Fibroblast of pulmonary artery (primary cell): ENCODE data around the gene FXN.
A peak's percentile ranks its signal among the peaks of the same experiment; 100 is the strongest.

ENCODE experiments used
- DNase-seq: peaks from one replicate; pipeline ENCODE4 v3.0.0-alpha.2; 2010; ENCODE audit warnings: low read depth
- H3K4me3 ChIP-seq: replicated peaks from 2 replicates; pipeline ENCODE4 v1.5.1; 2011; ENCODE audit warnings: low read depth, mild to moderate bottlenecking, control low read depth, low read length, moderate library complexity
- TF ChIP-seq, protein P1 (sequence below): IDR thresholded peaks from 2 replicates; pipeline ENCODE4 v1.5.1; 2011; ENCODE audit warnings: mild to moderate bottlenecking, control low read depth, low read length, inconsistent platforms; ENCODE audit errors: missing control alignments

Gene FXN

DNA sequence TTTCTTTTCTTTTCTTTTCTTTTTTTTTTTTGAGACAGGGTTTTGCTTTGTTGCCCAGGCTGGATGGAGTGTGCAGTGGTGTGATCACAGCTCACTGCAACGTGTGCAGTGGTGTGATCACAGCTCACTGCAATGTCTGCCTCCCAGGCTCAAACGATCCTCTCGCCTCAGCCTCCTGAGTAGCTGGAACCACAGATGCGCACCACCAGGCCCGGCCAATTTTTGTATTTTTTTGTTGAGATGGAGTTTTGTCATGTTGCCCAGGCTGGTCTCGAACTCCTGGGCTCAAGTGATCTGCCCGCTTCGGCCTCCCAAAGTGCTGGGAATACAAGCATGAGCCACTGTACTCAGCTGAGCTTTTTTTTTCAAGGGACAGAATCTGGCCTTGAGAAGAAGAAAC is 101.8 kb downstream of the FXN start:
- H3K4me3 ChIP-seq: no peak overlapping the region
- TF ChIP-seq, protein P1, sequence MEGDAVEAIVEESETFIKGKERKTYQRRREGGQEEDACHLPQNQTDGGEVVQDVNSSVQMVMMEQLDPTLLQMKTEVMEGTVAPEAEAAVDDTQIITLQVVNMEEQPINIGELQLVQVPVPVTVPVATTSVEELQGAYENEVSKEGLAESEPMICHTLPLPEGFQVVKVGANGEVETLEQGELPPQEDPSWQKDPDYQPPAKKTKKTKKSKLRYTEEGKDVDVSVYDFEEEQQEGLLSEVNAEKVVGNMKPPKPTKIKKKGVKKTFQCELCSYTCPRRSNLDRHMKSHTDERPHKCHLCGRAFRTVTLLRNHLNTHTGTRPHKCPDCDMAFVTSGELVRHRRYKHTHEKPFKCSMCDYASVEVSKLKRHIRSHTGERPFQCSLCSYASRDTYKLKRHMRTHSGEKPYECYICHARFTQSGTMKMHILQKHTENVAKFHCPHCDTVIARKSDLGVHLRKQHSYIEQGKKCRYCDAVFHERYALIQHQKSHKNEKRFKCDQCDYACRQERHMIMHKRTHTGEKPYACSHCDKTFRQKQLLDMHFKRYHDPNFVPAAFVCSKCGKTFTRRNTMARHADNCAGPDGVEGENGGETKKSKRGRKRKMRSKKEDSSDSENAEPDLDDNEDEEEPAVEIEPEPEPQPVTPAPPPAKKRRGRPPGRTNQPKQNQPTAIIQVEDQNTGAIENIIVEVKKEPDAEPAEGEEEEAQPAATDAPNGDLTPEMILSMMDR: no peak
- DNase-seq: no peak

DNA sequence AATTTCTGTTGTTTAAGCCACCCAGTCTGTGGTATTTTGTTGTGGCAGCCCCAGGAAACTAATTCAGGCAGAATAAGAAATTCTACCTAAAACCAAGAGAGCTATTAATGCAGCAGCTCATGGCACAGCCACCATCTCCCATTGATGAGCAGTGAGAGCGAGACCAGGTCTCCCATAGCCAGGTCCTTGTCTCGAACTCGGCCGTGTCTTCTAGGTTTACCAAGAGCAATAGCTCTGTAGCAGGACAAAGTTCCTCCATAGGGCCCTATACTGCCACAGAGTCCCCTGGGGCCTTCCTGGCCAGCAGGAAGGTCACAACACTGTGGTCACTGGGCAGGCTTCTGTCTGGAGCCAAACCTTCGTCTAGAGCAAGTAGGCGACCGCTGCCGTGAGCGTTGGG is 104.0 kb downstream of the FXN start:
- DNase-seq: no peak
- TF ChIP-seq, protein P1: no peak
- H3K4me3 ChIP-seq: no peak overlapping the region

DNA sequence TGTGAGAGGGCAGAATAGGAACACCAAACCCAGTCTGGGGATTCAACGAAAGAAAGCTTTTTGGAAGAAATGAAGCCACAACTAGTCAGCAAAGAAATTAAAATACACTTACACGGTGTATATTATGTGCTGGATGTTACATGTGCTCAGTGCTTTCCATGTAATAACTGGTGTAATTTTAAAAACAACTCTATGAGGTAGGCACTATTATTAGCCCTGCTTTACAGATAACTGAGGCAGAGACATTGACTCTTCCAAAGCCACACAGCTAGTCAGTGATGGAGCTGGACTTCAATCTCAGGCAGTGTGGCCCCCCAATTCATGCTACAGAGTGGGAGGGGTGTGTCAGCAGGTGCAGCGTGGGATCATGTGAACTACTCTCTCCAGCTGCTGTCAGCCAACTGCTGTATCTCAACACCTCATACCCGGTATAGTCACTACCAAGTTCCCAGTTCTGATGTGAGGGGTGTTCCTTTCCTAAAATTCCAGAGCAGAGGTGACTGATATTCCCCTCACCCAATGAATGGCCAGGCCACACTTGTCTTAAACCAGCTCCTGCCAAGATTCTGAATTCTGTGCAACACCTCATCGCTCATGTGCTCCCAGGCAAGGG is 104.7 kb downstream of the FXN start:
- H3K4me3 ChIP-seq: no peak overlapping the region
- TF ChIP-seq, protein P1: no peak
- DNase-seq: no peak

DNA sequence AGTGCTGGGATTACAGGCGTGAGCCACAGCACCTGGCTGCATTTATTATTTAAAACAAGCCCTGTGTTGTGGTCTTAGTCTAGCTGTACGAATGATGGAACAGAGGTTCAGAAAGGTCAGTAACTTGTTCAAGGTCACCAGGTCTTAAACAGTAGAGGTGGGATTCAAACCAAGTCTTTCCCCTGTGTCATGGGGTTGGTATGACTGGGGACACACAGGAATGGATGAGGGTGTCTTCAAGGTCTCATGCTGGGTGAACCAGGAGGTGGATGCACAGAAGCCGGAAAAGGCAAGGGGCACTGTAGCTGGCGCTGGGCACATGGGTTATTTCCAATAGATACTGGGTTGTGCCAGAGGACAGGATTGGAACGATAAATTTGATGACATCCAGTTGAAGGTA is 106.3 kb downstream of the FXN start:
- no peak overlapping the region for H3K4me3 ChIP-seq
- no peak for DNase-seq
- TF ChIP-seq, protein P1: no peak

DNA sequence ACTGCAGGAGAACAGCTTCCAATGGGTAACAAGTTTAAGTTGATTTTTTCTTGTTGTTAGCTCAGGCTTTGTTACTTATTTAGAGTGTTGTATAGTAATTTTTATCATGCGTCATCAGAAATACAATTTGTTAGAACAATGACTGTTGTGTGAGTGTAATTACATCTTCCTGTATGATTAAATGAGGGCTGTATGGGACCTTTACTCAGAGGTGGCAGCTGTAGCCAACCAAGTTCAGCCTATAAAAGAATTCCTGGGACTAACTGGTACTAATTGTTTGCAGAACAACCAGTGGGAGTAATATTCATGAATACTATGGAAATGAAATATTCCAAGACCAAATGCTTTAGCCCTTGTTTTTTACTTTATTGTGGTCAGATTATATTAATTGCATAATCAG is 107.7 kb downstream of the FXN start:
- TF ChIP-seq, protein P1: no peak
- peak; percentile 39 for DNase-seq
- no peak overlapping the region for H3K4me3 ChIP-seq

DNA sequence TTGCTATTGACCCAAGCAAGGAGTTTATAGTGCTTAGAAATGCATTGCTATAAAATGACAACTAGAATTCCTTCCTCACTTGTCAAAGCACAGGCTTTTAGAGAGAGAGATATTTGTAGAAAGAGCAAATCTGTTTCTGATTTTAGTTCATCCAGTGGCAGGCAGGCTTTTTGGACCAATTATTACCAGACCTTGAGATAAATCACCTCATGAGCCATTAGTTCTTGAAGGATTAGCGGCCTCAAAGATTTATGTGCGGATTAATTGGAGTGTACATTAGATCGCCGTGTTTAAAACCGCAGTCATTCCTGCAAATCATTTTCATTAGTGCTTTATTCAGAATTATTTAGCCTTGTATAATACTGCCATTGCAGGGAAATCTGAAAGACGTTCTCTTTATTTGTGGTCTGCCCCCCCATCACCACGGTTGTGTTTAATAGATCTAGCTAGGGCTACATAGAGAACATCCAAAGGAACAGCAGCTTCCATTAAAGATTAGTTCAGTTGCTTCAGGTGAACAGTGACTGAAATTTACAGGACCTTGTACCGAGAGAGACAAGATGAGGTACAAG is 109.7 kb downstream of the FXN start:
- TF ChIP-seq, protein P1: no peak
- H3K4me3 ChIP-seq: no peak overlapping the region
- DNase-seq: no peak

DNA sequence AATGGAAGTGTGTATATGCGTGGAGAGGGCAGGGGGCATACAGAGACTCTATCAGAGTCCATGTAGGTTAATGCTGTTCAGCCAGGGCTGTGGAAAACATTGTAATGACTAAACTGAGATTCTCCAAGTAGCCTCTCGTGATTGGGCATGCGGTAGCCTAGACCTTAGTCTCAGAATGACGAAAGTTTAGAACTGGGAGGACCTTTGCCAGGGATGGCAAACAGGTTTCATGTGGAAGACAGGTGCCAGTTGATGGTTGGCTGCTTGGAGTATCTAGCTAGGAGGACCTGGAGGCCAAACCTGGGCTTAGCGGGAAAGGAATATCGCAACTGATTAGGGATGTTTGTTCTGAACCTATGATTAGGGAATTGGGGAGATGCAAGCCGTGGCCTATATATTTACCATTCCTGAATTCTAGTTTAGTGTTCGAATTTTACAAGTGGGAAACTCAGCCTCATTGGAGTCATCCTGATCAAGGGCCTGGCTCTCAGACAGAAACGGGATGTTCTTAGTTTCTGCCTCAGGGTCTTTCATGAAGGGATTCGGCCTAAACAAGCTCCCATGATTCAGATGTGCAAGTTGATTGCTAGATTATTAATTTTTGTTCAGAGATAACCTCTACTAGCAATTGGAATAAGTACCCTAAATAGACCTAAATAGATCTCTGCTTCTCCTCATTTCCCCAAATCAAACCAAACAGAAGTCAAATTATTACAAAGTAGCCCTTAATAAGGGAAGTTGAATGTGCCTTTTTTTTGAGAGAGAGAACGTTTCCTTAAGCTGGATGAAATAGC is 111.7 kb downstream of the FXN start:
- TF ChIP-seq, protein P1: no peak

More for the DNA sequence above, 111.7 kb downstream of the FXN start:
- H3K4me3 ChIP-seq: no peak overlapping the region
- no peak for DNase-seq
